HG02970 (cell line): ENCODE measurements around the gene C16orf74.

Source experiments
- ATAC-seq: cut with Tn5 transposase; IDR thresholded peaks from one replicate; pipeline ENCODE4 v1.9.1; 2021; ENCODE audit warnings: mild to moderate bottlenecking, moderate library complexity, moderate number of reproducible peaks; ENCODE audit not compliant: unreplicated experiment, low FRiP score

C16orf74 gene

GRCh38 chr16:85751698-85752501, 1.0 kb upstream of the C16orf74 start:
- ATAC-seq: no peak

- ATAC-seq: no peak
Measured at GRCh38 chr16:85750146-85750826, 610 bp downstream of the C16orf74 start.

DNA sequence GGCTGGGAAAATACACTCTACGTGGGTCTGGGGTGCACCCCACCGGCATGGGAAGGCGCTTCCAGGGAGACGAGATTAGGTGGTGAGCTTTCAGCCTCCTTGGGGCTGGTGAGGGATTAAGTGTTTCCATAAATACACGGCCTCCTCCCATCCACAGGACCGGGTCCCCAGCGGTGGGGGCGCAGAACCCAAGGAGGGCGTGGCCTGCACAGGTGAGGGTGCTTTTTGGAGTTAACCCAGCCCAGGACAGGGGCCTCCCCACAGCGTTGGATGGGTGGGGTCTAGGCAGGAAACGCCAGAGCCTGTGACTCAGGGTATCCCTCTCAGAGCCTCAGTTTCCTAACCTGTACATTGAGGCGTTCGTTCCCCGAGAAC, 1.1 kb downstream of the C16orf74 start:
- no peak for ATAC-seq

GRCh38 chr16:85746460-85747215, 4.3 kb downstream of the C16orf74 start:
- no peak for ATAC-seq

DNA sequence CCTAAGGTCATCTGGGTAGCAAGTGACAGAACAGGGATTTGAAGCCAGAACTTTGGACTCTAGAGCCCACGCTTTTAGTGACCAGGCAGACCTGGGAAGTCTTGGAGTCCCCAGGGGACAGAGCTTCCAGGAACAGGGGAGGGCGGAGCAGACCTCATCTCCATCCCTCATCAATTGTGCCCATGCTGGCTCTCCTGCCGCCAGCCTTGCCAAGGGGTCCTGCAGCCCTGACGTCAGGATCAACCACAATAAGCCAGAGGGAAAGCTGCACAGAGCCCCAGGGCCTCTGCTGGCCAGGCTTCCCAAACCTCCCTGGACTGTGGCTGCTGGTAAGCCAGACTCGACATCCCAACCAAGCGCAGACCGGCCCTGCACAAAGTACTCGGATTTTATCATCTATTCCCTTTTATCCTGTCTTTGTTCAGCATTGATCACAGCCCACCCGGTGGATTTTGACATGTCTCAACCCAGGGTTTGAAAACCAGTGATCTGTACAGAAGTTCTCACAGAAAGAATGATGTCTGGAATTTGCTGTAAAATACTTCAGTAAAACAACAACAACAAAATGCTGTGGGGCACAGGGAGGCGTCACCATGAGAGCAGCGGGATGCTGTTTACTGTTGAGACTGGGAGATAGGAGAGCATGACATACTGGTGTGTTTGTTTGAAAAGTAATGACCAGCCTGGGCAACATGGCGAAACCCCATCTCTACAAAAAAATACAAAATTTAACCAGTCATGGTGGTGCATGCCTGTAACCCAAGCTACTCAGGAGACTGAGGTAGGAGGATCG, 11.8 kb downstream of the C16orf74 start:
- ATAC-seq: no peak

DNA sequence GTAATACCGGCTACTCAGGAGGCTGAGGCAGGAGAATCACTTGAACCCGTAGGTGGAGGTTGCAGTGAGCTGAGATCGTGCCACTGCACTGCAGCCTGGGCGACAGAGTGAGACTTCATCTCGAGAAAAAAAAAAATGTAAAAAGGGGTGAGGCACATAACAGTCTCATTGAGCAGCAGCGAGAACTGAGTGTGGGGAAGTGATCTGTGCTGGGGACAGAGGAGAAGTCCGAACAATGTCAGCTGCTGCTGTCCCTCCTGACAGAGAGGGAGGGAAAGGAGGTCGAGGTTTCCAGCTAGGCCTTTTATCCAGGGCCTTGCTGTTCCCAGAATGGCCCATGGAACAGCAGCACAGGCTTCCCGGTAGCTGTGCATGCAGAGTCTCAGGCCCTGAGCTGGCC, 14.0 kb downstream of the C16orf74 start:
- no peak for ATAC-seq

GRCh38 chr16:85735946-85736345, 14.9 kb downstream of the C16orf74 start:
- no peak for ATAC-seq

GRCh38 chr16:85735225-85735635, 15.7 kb downstream of the C16orf74 start:
- no peak for ATAC-seq

DNA sequence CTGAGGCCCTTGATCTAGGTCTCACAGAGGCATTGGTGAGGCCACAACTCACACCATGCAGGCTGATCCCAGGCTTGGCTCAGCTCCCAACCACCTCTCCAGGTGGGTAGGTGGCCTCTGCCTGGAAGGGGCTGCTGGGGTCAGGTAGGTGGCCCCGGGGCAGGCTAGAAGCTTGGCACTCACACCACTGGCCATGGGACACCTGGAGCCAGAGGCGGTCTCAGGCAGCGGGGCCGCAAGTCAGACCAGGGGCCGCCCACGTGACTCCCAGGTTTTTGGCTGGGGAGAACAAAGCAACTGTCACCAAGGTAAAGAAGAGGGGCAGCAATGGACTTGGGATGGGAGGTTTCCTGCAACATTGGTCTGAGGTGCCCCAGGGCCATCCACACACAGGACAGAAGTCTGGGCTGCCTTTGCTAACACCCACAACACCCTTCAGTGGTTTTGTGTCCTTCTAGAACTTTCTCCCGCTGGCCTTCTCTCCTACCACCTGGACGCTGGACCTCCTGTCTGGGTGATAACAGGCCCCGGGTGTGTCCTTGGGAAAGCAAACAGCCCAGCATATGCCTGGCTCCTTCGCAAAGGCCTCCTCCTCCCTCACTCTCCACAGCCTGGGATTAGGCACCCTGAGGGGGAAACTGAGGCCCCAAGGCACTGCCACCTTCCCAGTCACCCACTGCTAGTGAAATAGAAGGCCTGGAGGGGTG, 16.4 kb downstream of the C16orf74 start:
- no peak for ATAC-seq

DNA sequence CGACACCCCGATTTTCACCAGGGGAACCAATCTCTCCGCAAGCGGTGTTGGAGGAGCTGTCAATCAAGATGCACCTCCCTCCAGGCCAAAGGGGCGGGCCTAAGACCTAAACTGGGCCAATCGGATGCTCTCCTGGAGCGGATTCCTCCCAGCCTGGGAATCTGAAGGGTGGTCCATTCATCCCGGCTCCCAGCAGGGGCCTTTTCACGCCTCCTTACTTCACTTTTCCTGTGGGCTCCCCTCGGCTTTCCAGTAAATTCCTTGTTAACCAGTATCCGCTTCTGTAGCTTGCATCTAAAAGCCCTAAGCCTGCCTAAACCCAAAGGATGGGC, 17.1 kb downstream of the C16orf74 start:
- ATAC-seq: no peak

DNA sequence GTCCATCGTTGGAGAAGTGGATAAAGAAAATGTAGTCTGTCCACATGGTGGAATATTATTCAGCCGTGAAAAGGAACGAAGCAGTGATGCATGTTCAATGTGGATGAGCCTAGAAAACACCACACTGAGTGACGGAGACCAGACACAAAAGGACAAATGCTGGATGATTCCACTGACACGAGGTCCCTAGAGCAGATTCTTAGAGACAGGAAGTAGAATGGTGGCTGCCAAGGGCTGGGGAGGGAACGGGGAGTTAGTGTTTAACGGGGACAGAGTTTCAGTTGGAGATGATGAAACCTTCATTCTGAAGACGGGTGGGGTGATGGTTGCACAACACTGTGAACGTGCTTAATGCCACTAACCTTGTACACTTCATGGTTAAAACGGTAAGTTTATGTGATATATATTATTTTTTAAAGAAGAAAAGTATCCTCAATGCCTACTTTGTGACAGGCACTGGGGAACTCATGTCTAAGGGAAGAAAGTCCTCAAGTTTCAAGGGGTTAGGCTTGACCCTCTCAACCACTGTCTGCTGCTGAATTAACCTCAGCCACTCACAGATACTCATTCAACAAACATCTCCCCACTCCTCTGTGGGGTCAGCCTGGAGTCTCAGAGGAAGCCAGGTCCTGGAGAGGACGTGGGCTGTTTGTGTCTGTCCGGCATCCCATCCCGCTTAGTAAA, 17.6 kb downstream of the C16orf74 start:
- ATAC-seq: no peak

DNA sequence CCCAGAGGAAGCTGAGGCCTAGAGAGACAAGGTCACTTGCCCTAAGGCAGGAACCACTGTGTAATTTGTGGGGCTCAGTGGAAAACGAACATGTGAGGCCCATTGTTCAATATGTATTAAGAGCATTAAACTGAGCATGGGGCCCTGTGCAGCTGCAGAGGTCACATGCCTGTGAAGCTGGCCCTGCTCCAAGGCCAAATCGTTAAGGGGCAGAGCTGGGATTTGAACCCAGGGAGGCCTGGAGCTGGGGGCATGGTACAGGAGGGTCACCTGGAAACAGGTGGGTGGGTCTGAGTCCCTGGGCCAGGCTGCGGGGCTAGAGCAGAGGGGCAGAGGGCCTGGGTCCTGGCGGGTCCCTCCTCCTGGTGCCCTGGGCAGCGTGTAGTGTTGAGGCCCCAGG, 19.7 kb downstream of the C16orf74 start:
- ATAC-seq: no peak

DNA sequence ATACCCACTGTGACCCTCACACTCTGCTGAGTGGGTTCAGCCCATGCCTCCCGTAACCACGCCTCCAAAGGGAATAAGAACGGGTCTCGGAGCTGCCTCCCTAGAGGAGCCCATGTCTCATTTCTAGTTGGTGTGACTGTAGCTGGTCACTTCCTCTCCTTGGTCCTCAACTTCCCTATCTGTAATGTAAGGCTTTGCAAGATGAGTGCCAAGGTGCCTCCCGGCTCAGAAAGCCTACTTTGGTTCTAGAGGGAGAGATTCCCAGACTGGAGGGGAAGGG, 20.8 kb downstream of the C16orf74 start:
- ATAC-seq: no peak

- no peak for ATAC-seq
Measured at GRCh38 chr16:85729452-85730185, 21.3 kb downstream of the C16orf74 start.

GRCh38 chr16:85728879-85729278, 22.0 kb downstream of the C16orf74 start:
- no peak for ATAC-seq

DNA sequence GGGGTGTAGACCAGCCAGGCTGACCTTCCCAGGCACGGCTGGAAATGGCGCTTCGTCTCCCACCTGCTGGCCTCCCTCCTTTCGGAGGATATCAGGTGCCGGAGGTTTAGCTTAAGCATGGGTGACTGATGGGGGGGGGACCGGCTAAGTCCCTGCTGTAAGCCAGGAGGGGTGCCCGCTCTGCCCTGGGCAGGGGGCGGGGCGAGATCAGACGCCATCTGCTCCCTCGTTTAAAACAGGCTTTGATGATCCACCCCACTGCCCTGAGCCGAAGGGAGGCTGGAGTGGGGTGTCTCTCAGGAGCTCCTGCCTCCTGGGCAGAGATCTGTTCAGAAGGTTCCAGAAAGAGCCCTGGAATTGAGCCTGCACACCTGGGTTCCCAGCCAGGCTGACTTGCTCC, 26.0 kb downstream of the C16orf74 start:
- ATAC-seq: no peak

DNA sequence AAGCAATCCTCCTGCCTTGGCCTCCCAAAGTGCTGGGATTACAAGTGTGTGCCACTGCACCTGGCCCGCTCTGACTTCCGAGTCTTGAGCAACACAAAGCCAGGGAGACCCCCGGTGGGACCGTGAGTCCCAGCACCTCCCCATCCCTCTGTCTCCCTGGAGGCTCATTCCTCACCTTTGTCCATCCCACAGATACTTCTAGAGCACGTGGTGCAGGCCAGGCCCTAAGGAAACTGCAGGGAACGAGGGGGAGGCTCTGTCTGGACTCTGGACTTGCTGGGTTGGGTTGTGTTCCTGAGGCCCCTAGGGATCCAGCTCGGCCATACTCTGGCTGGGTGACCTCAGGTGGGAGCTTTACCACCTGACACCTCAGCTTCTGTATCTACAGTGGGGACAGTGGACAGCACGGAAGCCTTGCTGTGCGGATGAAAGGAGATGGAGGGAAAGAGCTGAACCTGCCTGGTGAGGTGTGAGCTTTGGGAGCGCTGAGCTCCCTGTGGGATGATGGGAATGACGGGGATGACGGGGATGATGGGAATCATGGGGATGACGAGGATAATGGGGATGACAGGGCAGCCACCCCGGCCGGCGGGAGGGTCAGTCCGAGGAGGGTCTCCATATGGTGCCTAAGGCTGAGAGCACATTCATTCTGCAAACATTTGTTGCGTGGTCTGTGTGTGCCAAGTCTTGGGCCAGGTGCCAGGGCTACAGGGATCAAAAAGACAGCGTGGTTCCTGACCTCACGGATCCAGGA, 26.6 kb downstream of the C16orf74 start:
- no peak for ATAC-seq

DNA sequence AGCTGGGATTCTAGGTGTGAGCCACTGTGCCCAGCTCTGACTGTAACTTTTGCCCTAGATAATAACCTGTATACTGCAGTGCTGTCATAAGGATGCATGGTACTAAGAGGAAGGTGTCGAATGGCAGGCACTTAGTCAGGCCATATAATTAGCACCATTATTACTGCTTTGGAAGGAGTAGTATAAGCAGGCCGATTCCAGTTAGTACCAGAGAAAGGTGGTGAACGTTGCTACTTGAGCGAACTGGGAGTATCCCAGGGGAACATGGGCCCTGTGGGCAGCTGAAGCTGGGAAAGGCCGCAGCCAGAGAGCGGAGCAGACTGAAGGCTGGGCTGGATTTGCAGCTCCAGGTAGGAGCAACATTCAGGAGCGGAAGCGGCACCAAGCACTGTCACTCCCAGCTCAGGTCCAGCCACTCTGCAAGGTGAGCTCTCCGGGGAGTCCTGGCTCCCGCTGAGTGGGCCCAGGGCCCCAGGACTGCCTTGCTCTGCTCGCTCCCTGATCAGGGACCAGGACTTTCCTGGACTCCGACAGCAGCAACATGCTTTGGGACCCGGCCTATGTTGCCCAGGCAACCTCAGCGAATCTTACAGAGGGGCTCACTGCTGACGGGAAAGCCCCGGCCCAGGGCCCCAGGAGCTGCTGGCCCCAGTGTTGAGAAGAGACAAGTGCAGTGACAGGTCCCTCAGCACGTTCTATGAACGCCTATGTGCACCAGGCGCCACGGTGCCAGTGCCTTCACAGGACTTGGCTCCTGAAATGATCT, 28.6 kb downstream of the C16orf74 start:
- ATAC-seq: no peak
